Fibroblast of the aortic adventitia (primary cell): ENCODE measurements around the gene PHIP. TPM values are rescaled to one million over a fixed set of nuclear protein-coding genes. Genes with fewer than 3 reads are reported as not detected.
"Not testable (repeated sequence)": the region's sequence is repeated elsewhere in the genome, so short reads cannot be mapped to it uniquely, and the experiment has no call there.

Experiments used
- DNase-seq: peaks from one replicate; pipeline ENCODE4 v3.0.0-alpha.2; 2010; ENCODE audit warnings: low read depth
- H3K4me3 ChIP-seq: 2 replicates; pipeline ENCODE4 v1.5.1; 2011; ENCODE audit warnings: low read depth, mild to moderate bottlenecking, control low read depth, low read length, moderate library complexity
- CTCF ChIP-seq: IDR thresholded peaks from 2 replicates; pipeline ENCODE4 v1.5.1; 2011; ENCODE audit warnings: mild to moderate bottlenecking, low read length, control low read depth, inconsistent platforms; ENCODE audit not compliant: insufficient read depth
- total RNA-seq: library from RNA; depleted of rRNA; stranded (reverse); fragments of >200 nt; gene quantifications from 2 replicates; pipeline ENCODE4 v1.2.3, GENCODE V29; 2012; ENCODE audit warnings: low replicate concordance

PHIP gene
- total RNA-seq, 1 donor: 34.3 TPM

GRCh38 chr6:78910010-78910409, 168.0 kb downstream of the PHIP start:
- no peak overlapping the region for H3K4me3 ChIP-seq
- DNase-seq: no peak
- TF ChIP-seq CTCF: no peak

GRCh38 chr6:78909391-78909790, 168.7 kb downstream of the PHIP start:
- H3K4me3 ChIP-seq: no peak overlapping the region

GRCh38 chr6:78908621-78909020, 169.4 kb downstream of the PHIP start:
- H3K4me3 ChIP-seq: no peak overlapping the region
- no peak for DNase-seq
- no peak for TF ChIP-seq CTCF

More at GRCh38 chr6:78909391-78909790, 168.7 kb downstream of the PHIP start:
- TF ChIP-seq CTCF: no peak
- DNase-seq: peak; percentile 57

GRCh38 chr6:78896227-78896626, 181.8 kb downstream of the PHIP start:
- no peak for TF ChIP-seq CTCF
- no peak for DNase-seq
- H3K4me3 ChIP-seq: no peak overlapping the region

- H3K4me3 ChIP-seq, DNase-seq: not testable (repeated sequence)
Measured at GRCh38 chr6:78889901-78890300, 188.2 kb downstream of the PHIP start.

Other genes with a start within 250 kb of the PHIP start
- 6.5 and 7.9 TPM in 2 replicates for gene IRAK1BP1, start 210.7 kb downstream of the PHIP start, total RNA-seq
- gene HMGN3, start 156.4 kb upstream of the PHIP start, total RNA-seq: 42.3 and 74.4 TPM in 2 replicates